Fibroblast of pulmonary artery (primary cell): Measurements from ENCODE around the gene GALNT7.

Source experiments
- DNase-seq: peaks from one replicate; pipeline ENCODE4 v3.0.0-alpha.2; 2010; ENCODE audit warnings: low read depth
- H3K4me3 ChIP-seq: replicated peaks from 2 replicates; pipeline ENCODE4 v1.5.1; 2011; ENCODE audit warnings: low read depth, mild to moderate bottlenecking, control low read depth, low read length, moderate library complexity
- CTCF ChIP-seq: IDR thresholded peaks from 2 replicates; pipeline ENCODE4 v1.5.1; 2011; ENCODE audit warnings: mild to moderate bottlenecking, control low read depth, low read length, inconsistent platforms; ENCODE audit errors: missing control alignments

GALNT7 gene

GRCh38 chr4:173259310-173259709 lies 90.7 kb downstream of the GALNT7 start:
- no peak overlapping the region for H3K4me3 ChIP-seq
- peak; percentile 16 for TF ChIP-seq CTCF
- no peak for DNase-seq

DNA sequence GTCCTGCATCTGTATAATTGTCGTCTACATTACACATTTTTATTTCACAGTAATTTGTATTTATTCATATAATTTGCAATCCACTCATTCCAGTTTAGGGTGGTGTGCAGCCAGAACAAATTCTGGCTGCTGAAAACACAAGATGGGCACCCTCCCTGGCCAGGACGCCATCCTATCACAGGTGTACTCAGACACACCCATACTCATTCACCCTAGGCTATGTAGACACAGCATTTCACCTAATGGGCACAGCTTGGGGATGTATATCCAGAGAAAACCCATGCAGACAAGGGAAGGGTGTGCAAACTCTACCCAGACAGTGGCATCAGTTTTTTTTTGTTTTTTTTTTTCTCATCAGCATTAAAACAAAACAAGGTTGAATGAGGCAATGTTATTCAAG lies 92.4 kb downstream of the GALNT7 start:
- DNase-seq: no peak
- TF ChIP-seq CTCF: no peak
- no peak overlapping the region for H3K4me3 ChIP-seq

DNA sequence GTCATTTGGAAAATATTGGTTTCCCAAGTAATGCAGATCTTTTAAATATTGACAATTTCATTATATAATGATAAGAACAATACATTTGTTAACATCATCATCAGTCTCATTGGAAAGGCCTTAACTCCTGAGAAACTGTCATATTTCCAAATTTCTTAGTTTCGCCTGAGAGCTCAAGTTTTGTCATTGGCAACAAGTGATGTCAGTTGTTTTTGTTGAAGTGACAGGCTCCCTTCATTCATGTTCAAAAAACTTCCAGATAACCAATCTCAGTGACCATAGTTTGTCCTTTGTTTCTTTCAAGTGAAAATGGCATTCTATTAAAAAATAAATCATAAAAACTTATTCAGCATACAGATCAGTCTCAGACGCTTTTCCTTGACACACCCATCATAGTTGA lies 93.8 kb downstream of the GALNT7 start:
- DNase-seq: no peak
- no peak overlapping the region for H3K4me3 ChIP-seq
- TF ChIP-seq CTCF: no peak

- no peak for TF ChIP-seq CTCF
- DNase-seq: no peak
- H3K4me3 ChIP-seq: peak overlapping the region; percentile 1
Measured at GRCh38 chr4:173264245-173264644, 95.6 kb downstream of the GALNT7 start.

DNA sequence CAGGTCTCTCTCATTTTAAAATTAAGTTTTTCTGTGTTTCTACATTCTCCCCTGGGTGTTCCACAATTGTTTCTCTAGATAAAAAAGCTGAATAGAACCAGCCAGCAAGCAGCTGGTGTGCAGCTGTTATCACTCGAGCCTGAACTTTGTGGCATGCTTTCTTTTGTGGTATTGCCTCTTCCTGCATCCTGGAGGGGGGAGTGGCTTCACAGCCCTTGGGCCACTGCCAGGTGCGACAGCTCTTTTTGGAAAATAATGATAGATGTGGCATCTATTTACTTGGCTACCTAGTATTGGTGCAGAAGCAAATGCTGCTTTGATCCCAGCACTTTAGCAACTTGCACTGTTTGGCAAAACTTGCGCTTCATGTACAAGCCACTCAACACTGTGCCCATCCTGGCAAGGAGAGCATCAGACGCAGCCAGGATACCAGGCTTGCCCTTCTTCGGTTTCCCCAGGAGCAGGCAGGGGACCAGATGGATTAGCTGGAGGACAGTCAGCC lies 96.1 kb downstream of the GALNT7 start:
- DNase-seq: peak; percentile 77
- peak overlapping the region; percentile 1 for H3K4me3 ChIP-seq
- TF ChIP-seq CTCF: no peak

DNA sequence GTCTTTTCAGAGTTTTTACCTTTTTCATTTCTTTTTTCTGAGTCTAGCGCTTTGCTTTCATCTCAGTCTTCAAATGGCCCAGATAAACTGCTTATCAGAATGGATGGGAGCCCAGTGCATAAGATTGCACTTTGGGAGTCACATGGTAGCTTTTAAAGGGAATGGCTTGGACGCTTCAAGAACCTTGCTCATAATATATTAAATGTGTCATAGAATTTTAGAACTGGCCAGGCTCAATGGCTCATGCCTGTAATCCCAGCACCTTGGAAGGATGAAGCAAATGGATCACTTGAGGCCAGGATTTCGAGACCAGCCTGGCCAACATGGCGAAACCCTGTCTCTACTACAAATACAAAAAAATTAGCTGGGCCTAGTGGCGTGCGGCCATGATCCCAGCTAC lies 97.1 kb downstream of the GALNT7 start:
- no peak for DNase-seq
- H3K4me3 ChIP-seq: no peak overlapping the region
- TF ChIP-seq CTCF: no peak

DNA sequence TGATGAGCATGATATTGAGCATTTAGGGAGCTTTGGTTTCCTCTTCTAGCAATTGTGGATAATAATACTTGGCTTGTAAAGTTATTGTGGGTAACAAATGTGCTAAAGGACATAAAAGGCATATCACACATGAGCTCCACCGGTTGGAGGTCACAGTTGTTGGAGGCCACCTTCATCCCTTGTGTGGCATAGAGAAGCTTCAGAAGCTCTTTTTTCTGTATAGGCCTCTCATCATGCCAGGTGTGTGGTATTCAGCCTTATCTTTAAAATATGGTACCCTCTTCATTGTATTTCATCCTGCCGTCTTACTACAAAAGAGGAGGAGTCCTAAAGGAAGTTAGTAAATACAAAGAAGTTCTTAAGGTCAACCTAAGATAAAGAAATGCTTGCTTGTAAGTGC lies 99.1 kb downstream of the GALNT7 start:
- H3K4me3 ChIP-seq: no peak overlapping the region
- no peak for TF ChIP-seq CTCF
- DNase-seq: no peak
